CD4-positive, alpha-beta T cell (primary cell): Measurements from ENCODE around the gene SCAPER. TPM values are rescaled to one million over a fixed set of nuclear protein-coding genes. Genes with fewer than 3 reads are reported as not detected.
"Not testable (repeated sequence)": the region's sequence is repeated elsewhere in the genome, so short reads cannot be mapped to it uniquely, and the experiment has no call there.

Experiments used
- ATAC-seq: fragments of 200-7000 bp; cut with Tn5 transposase; one replicate; pipeline ENCODE4 v1.10.0; 2022; ENCODE audit warnings: mild to moderate bottlenecking; ENCODE audit not compliant: poor library complexity
- CTCF ChIA-PET: fragments of 350-600 bp; sonication (Branson Sonifier 250); formaldehyde crosslinking; loops from one replicate; lab custom pipeline; 2021; ENCODE audit warnings: antibody characterized with exemption, inconsistent platforms; lab: Charles Lee
- POLR2A ChIA-PET: fragments of 350-600 bp; sonication (Branson Sonifier 250); formaldehyde crosslinking; loops from one replicate; lab custom pipeline; 2021; ENCODE audit warnings: antibody characterized with exemption, inconsistent platforms; lab: Charles Lee
- DNase-seq, 14 experiments: peaks; one replicate each; pipeline ENCODE4 v3.0.0-alpha.2; 2013 to 2020; ENCODE audit warnings: mixed read lengths in 2 of 14
- H3K27ac ChIP-seq, 2 donors: one replicate each; pipeline versions ENCODE4 v1.5.1 to v1.7.0; 2013; ENCODE audit warnings: low read length in 2 of 2, low read depth in 1 of 2, mild to moderate bottlenecking in 1 of 2
- H3K27me3 ChIP-seq, 2 experiments: 1 replicate in 1 of 2; 2 replicates in 1 of 2; pipeline versions ENCODE4 v1.6.1 to v1.7.0; 2013; ENCODE audit warnings: low read length in 2 of 2, control low read depth in 1 of 2, mild to moderate bottlenecking in 1 of 2, moderate library complexity in 1 of 2; ENCODE audit not compliant: insufficient read depth in 2 of 2, control insufficient read depth in 1 of 2
- H3K36me3 ChIP-seq: one replicate; pipeline ENCODE4 v1.6.1; 2013; ENCODE audit warnings: low read length, control low read depth; ENCODE audit not compliant: insufficient read depth
- H3K4me1 ChIP-seq: one replicate; pipeline ENCODE4 v1.6.1; 2013; ENCODE audit warnings: low read length, control low read depth; ENCODE audit not compliant: insufficient read depth
- H3K4me3 ChIP-seq: one replicate; pipeline ENCODE4 v1.5.1; 2013; ENCODE audit warnings: mild to moderate bottlenecking, low read length, moderate library complexity
- H3K9me3 ChIP-seq, 2 experiments: 1 replicate in 1 of 2; 2 replicates in 1 of 2; pipeline versions ENCODE4 v1.6.1 to v1.7.0; 2013; ENCODE audit warnings: low read length in 2 of 2, mild to moderate bottlenecking in 2 of 2, control low read depth in 1 of 2, moderate library complexity in 1 of 2; ENCODE audit not compliant: control insufficient read depth in 1 of 2, insufficient read depth in 1 of 2
- H3K27ac Mint-ChIP-seq: one replicate; pipeline ENCODE4 v1.8.0; 2020; ENCODE audit warnings: mixed read lengths
- H3K27me3 Mint-ChIP-seq: one replicate; pipeline ENCODE4 v1.8.0; 2021; ENCODE audit warnings: mixed read lengths
- H3K36me3 Mint-ChIP-seq: one replicate; pipeline ENCODE4 v1.8.0; 2021; ENCODE audit warnings: low read depth, mixed read lengths
- H3K4me1 Mint-ChIP-seq: one replicate; pipeline ENCODE4 v1.8.0; 2021; ENCODE audit warnings: low read depth, mixed read lengths
- H3K4me3 Mint-ChIP-seq: one replicate; pipeline ENCODE4 v1.8.0; 2020; ENCODE audit warnings: mild to moderate bottlenecking, mixed read lengths
- H3K9me3 Mint-ChIP-seq: one replicate; pipeline ENCODE4 v1.8.0; 2020; ENCODE audit warnings: mixed read lengths
- CTCF ChIP-seq: fragments of 200-600 bp; IDR thresholded peaks from one replicate; pipeline ENCODE4 v1.8.0; 2022; ENCODE audit warnings: antibody characterized with exemption, mild to moderate bottlenecking
- intact Hi-C, 2 experiments: fragments of 100-400 bp; cut with DNase I in 1 of 2; cut with micrococcal nuclease in 1 of 2; formaldehyde crosslinking; loops; one replicate each; pipeline versions ENCODE4 v1.15.1 to v1.9.0; 2023 to 2025; cut with DNase I, micrococcal nuclease
- total RNA-seq, 174 experiments: library from RNA in 2 of 174; stranded (reverse) in 2 of 174; gene quantifications; one replicate each; pipeline ENCODE4 v1.2.3 and lab custom pipeline; 2021 to 2026

The SCAPER gene
- total RNA-seq, 2 experiments from 2014 or later, result 40.3 to 41.2 TPM

- Mint-ChIP-seq H3K4me1 (no peaks in the 10 kb centered on the region), H3K27me3 (no peaks in the 10 kb centered on the region)
- no peak for ATAC-seq
Measured at GRCh38 chr15:76439542-76439941, 465.6 kb downstream of the SCAPER start.

GRCh38 chr15:76433798-76434400 lies 471.2 kb downstream of the SCAPER start:
- Histone ChIP-seq H3K27ac (no peak overlapping the region), H3K4me1 (no peaks in the 10 kb centered on the region), H3K36me3 (peaks cover 7% of the 10 kb centered on the region), H3K4me3 (no peak overlapping the region), H3K9me3 (no peaks in the 10 kb centered on the region), H3K27me3 (no peaks in the 10 kb centered on the region)
- Mint-ChIP-seq H3K27me3 (no peaks in the 10 kb centered on the region), H3K4me1 (no peaks in the 10 kb centered on the region), H3K36me3 (peaks cover 59% of the 10 kb centered on the region), H3K27ac (no peak overlapping the region), H3K9me3 (no peaks in the 10 kb centered on the region), H3K4me3 (no peak overlapping the region)
- no peak for ATAC-seq
- ChIA-PET POLR2A (no interaction called here), CTCF (no interaction called here)
- intact Hi-C loops, result no loop called here
- no peak for TF ChIP-seq CTCF
- DNase-seq, result no peak

More at GRCh38 chr15:76439542-76439941, 465.6 kb downstream of the SCAPER start:
- intact Hi-C loops, result no loop called here
- POLR2A ChIA-PET, result no interaction called here
- Histone ChIP-seq H3K4me3 (no peak overlapping the region), H3K27ac (no peak overlapping the region), H3K9me3 (no peaks in the 10 kb centered on the region), H3K4me1 (no peaks in the 10 kb centered on the region), H3K36me3 (no peaks in the 10 kb centered on the region), H3K27me3 (no peaks in the 10 kb centered on the region)
- TF ChIP-seq CTCF, result no peak
- no peaks in the 10 kb centered on the region for H3K9me3 Mint-ChIP-seq
- no peak overlapping the region for H3K27ac Mint-ChIP-seq
- H3K4me3 Mint-ChIP-seq, result no peak overlapping the region
- CTCF ChIA-PET, result no interaction called here
- DNase-seq, result no peak
- peaks cover 4% of the 10 kb centered on the region for H3K36me3 Mint-ChIP-seq

- H3K27ac Mint-ChIP-seq, POLR2A ChIA-PET, DNase-seq, H3K4me1 Mint-ChIP-seq, H3K27ac ChIP-seq, H3K4me3 Mint-ChIP-seq, ATAC-seq, H3K27me3 Mint-ChIP-seq, CTCF ChIA-PET, H3K36me3 ChIP-seq, H3K4me1 ChIP-seq, H3K9me3 ChIP-seq, H3K4me3 ChIP-seq, H3K27me3 ChIP-seq, H3K9me3 Mint-ChIP-seq, intact Hi-C loops: not testable (repeated sequence)
- peaks cover 68% of the 10 kb centered on the region for H3K36me3 Mint-ChIP-seq
Measured at GRCh38 chr15:76433036-76433435, 472.1 kb downstream of the SCAPER start.

- ChIA-PET CTCF (no interaction called here), POLR2A (no interaction called here)
- H3K4me3 ChIP-seq, result no peak overlapping the region
- H3K9me3 ChIP-seq, result no peaks in the 10 kb centered on the region
- no peaks in the 10 kb centered on the region for H3K27me3 ChIP-seq
- Mint-ChIP-seq H3K4me1 (no peaks in the 10 kb centered on the region), H3K4me3 (no peak overlapping the region), H3K36me3 (peaks cover 71% of the 10 kb centered on the region), H3K27me3 (no peaks in the 10 kb centered on the region), H3K9me3 (peaks cover 3% of the 10 kb centered on the region), H3K27ac (no peak overlapping the region)
- peaks cover 7% of the 10 kb centered on the region for H3K36me3 ChIP-seq
- H3K4me1 ChIP-seq, result no peaks in the 10 kb centered on the region
- intact Hi-C loops, result no loop called here
- ATAC-seq (no peak), DNase-seq (no peak)
- H3K27ac ChIP-seq, result no peak overlapping the region
- TF ChIP-seq CTCF, result no peak
Measured at GRCh38 chr15:76432604-76433003, 472.5 kb downstream of the SCAPER start.
